ENCODE measurements around the gene SURF1. TPM values are rescaled to one million over a fixed set of nuclear protein-coding genes. Genes with fewer than 3 reads are reported as not detected.
"Not testable (repeated sequence)": the region's sequence is repeated elsewhere in the genome, so short reads cannot be mapped to it uniquely, and the experiment has no call there.

Gene SURF1
- polyA plus RNA-seq (2013, experiment 1 of 2; ENCODE audit: insufficient read length): 34.1 TPM
- 36.1 TPM for polyA plus RNA-seq (2013, experiment 2 of 2; ENCODE audit: insufficient read length)

- DNase-seq: peak; percentile 77
Measured at GRCh38 chr9:133356391-133357091, at the start of gene SURF1, which contains the start of gene SURF2. Gene SURF1 (minus strand): TSS chr9:133356487. CDS start chr9:133356453, 34 bp downstream. Gene SURF2 (plus strand): TSS chr9:133356550. CDS start chr9:133356593, 43 bp downstream.

GRCh38 chr9:133405508-133406438, 49.5 kb upstream of the SURF1 start:
- DNase-seq: peak; percentile 9

GRCh38 chr9:133404454-133405002, 48.2 kb upstream of the SURF1 start:
- no peak for DNase-seq

- no peak for DNase-seq
Measured at GRCh38 chr9:133403766-133404453, 47.6 kb upstream of the SURF1 start.

GRCh38 chr9:133402689-133403088, 46.4 kb upstream of the SURF1 start:
- DNase-seq: no peak

GRCh38 chr9:133401588-133401987, 45.3 kb upstream of the SURF1 start:
- DNase-seq: no peak

GRCh38 chr9:133400292-133400691, 44.0 kb upstream of the SURF1 start:
- no peak for DNase-seq

GRCh38 chr9:133397895-133398294, 41.6 kb upstream of the SURF1 start:
- DNase-seq: no peak

GRCh38 chr9:133397370-133397769, 41.1 kb upstream of the SURF1 start:
- DNase-seq: no peak

- no peak for DNase-seq
Measured at GRCh38 chr9:133396952-133397351, 40.7 kb upstream of the SURF1 start.

- DNase-seq: no peak
Measured at GRCh38 chr9:133394687-133395271, 38.5 kb upstream of the SURF1 start.

GRCh38 chr9:133393399-133393798, 37.1 kb upstream of the SURF1 start:
- DNase-seq: no peak

GRCh38 chr9:133392308-133392707, 36.0 kb upstream of the SURF1 start:
- not testable (repeated sequence) for DNase-seq

- DNase-seq: not testable (repeated sequence)
Measured at GRCh38 chr9:133391449-133391848, 35.2 kb upstream of the SURF1 start.

- no peak for DNase-seq
Measured at GRCh38 chr9:133390713-133391112, 34.4 kb upstream of the SURF1 start.

GRCh38 chr9:133389562-133389961, 33.3 kb upstream of the SURF1 start:
- no peak for DNase-seq

- no peak for DNase-seq
Measured at GRCh38 chr9:133389025-133389557, 32.8 kb upstream of the SURF1 start.

- DNase-seq: no peak
Measured at GRCh38 chr9:133387680-133388079, 31.4 kb upstream of the SURF1 start.

- DNase-seq: no peak
Measured at GRCh38 chr9:133386338-133386737, 30.1 kb upstream of the SURF1 start.

- no peak for DNase-seq
Measured at GRCh38 chr9:133385452-133385851, 29.2 kb upstream of the SURF1 start.

- DNase-seq: no peak
Measured at GRCh38 chr9:133384736-133385321, 28.5 kb upstream of the SURF1 start.
